Panc1 (cell line): ENCODE results near the gene TAPBPL.

Experiments
- POLR2AphosphoS5 ChIP-seq: IDR thresholded peaks from 2 replicates; pipeline ENCODE4 v1.6.1; 2012; ENCODE audit warnings: mild to moderate bottlenecking, low read depth, low read length, moderate library complexity
- SIN3A ChIP-seq: IDR thresholded peaks from 2 replicates; pipeline ENCODE4 v1.6.1; 2012; ENCODE audit warnings: low read depth, mild to moderate bottlenecking, low read length, moderate library complexity, borderline replicate concordance; ENCODE audit not compliant: insufficient read depth
- TCF7L2 ChIP-seq: IDR thresholded peaks from 2 replicates; pipeline ENCODE4 v1.6.1; 2011; ENCODE audit warnings: mild to moderate bottlenecking, low read depth, low read length, inconsistent platforms
- TF ChIP-seq, protein P1 (sequence below): fragments of 450-650 bp; IDR thresholded peaks from 2 replicates; pipeline ENCODE4 v1.5.1; 2017; ENCODE audit warnings: mild to moderate bottlenecking
- TF ChIP-seq, protein P2 (sequence below), 2 experiments: IDR thresholded peaks; 2 replicates each; pipeline ENCODE4 v1.6.1; 2011 to 2012; ENCODE audit warnings: low read depth in 2 of 2, control low read depth in 1 of 2, low read length in 1 of 2, mild to moderate bottlenecking in 1 of 2, moderate library complexity in 1 of 2; ENCODE audit not compliant: insufficient read depth in 1 of 2

GRCh38 chr12:6488240-6488639 is 36.4 kb downstream of the TAPBPL start:
- TF ChIP-seq, protein P1, sequence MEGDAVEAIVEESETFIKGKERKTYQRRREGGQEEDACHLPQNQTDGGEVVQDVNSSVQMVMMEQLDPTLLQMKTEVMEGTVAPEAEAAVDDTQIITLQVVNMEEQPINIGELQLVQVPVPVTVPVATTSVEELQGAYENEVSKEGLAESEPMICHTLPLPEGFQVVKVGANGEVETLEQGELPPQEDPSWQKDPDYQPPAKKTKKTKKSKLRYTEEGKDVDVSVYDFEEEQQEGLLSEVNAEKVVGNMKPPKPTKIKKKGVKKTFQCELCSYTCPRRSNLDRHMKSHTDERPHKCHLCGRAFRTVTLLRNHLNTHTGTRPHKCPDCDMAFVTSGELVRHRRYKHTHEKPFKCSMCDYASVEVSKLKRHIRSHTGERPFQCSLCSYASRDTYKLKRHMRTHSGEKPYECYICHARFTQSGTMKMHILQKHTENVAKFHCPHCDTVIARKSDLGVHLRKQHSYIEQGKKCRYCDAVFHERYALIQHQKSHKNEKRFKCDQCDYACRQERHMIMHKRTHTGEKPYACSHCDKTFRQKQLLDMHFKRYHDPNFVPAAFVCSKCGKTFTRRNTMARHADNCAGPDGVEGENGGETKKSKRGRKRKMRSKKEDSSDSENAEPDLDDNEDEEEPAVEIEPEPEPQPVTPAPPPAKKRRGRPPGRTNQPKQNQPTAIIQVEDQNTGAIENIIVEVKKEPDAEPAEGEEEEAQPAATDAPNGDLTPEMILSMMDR: no peak
- TF ChIP-seq, protein P2, sequence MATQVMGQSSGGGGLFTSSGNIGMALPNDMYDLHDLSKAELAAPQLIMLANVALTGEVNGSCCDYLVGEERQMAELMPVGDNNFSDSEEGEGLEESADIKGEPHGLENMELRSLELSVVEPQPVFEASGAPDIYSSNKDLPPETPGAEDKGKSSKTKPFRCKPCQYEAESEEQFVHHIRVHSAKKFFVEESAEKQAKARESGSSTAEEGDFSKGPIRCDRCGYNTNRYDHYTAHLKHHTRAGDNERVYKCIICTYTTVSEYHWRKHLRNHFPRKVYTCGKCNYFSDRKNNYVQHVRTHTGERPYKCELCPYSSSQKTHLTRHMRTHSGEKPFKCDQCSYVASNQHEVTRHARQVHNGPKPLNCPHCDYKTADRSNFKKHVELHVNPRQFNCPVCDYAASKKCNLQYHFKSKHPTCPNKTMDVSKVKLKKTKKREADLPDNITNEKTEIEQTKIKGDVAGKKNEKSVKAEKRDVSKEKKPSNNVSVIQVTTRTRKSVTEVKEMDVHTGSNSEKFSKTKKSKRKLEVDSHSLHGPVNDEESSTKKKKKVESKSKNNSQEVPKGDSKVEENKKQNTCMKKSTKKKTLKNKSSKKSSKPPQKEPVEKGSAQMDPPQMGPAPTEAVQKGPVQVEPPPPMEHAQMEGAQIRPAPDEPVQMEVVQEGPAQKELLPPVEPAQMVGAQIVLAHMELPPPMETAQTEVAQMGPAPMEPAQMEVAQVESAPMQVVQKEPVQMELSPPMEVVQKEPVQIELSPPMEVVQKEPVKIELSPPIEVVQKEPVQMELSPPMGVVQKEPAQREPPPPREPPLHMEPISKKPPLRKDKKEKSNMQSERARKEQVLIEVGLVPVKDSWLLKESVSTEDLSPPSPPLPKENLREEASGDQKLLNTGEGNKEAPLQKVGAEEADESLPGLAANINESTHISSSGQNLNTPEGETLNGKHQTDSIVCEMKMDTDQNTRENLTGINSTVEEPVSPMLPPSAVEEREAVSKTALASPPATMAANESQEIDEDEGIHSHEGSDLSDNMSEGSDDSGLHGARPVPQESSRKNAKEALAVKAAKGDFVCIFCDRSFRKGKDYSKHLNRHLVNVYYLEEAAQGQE (IDR thresholded peaks at IDR 0.05; ENCODE audit: insufficient read depth in 1 of 2, low read depth in 2 of 2, low read length in 1 of 2): no peak
- no peak for TF ChIP-seq TCF7L2
- TF ChIP-seq POLR2AphosphoS5: no peak
- TF ChIP-seq SIN3A: no peak
